Esophagus muscularis mucosa (tissue), 4 donors: ENCODE data around the gene GET4.

Source experiments
- CTCF ChIP-seq, 3 experiments: fragments of 200-600 bp in 2 of 3; fragments of 450-650 bp in 1 of 3; sonication (generic) in 2 of 3; IDR thresholded peaks; one replicate each; pipeline ENCODE4 v1.5.1; 2017 to 2019; ENCODE audit warnings: antibody characterized with exemption in 3 of 3, mild to moderate bottlenecking in 2 of 3, moderate library complexity in 1 of 3
- EP300 ChIP-seq: sonication (generic); formaldehyde crosslinking; IDR thresholded peaks from one replicate; pipeline ENCODE4 v1.6.1; 2017; ENCODE audit warnings: antibody characterized with exemption
- POLR2A ChIP-seq: fragments of 450-650 bp; IDR thresholded peaks from one replicate; pipeline ENCODE4 v1.6.1; 2017; ENCODE audit warnings: antibody characterized with exemption, moderate library complexity, mild to moderate bottlenecking, low read depth
- POLR2AphosphoS5 ChIP-seq, 2 donors: sonication (generic); formaldehyde crosslinking; IDR thresholded peaks; one replicate each; pipeline ENCODE4 v1.6.1; 2017; ENCODE audit warnings: antibody characterized with exemption in 2 of 2

DNA sequence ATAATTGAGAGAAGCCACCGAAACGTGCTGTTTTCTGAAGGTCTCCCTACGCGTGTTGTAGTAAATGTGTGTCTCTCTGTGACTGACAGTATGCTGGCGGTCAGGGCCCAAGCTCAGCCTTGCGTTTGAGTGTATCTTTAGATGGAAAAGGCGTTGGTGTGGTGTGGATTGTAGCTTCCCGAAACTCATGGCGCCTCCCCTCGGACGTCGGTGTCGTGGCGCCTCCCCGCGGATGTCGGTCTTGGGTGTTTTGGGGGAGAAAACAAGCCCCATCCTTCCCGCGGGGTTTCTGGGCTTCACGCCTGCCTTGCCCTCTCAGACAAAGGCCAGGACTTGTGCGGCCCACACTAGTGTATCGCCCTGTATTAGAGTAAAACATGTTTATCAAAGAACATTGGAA is 31.3 kb upstream of the GET4 start:
- TF ChIP-seq CTCF (IDR thresholded peaks at IDR 0.05) = no peak
- TF ChIP-seq EP300 = no peak
- no peak for TF ChIP-seq POLR2A
- TF ChIP-seq POLR2AphosphoS5 (IDR thresholded peaks at IDR 0.05) = no peak
